GM13977 (cell line): ENCODE measurements around the gene CLPTM1L.

ENCODE experiments used
- DNase-seq: peaks from one replicate; pipeline ENCODE4 v3.0.0; 2012; ENCODE audit warnings: low spot score
- CTCF ChIP-seq: IDR thresholded peaks from 2 replicates; pipeline ENCODE4 v1.5.1; 2012; ENCODE audit warnings: mild to moderate bottlenecking, control low read depth; ENCODE audit not compliant: insufficient read depth; ENCODE audit errors: extremely low read depth, missing control alignments
- in situ Hi-C: fragments of 300-500 bp; cut with MboI; formaldehyde crosslinking; loops from one replicate; pipeline ENCODE4 v1.12.0; 2022; ENCODE audit warnings: low sequenced_read_pairs, low pct_unique_long_range_greater_than_20kb, mixed read lengths, inconsistent platforms; ENCODE audit not compliant: unreplicated experiment

The CLPTM1L gene

GRCh38 chr5:1325191-1325741 is 19.6 kb downstream of the CLPTM1L start:
- no peak for TF ChIP-seq CTCF
- no peak for DNase-seq
- in situ Hi-C loops, result no loop called here

GRCh38 chr5:1324719-1325190 is 20.1 kb downstream of the CLPTM1L start:
- no peak for TF ChIP-seq CTCF
- in situ Hi-C loops, result no loop called here
- DNase-seq, result no peak

- no peak for TF ChIP-seq CTCF
- in situ Hi-C loops, result no loop called here
- no peak for DNase-seq
Measured at GRCh38 chr5:1324301-1324700, 20.6 kb downstream of the CLPTM1L start.

GRCh38 chr5:1323803-1324173 is 21.1 kb downstream of the CLPTM1L start:
- no peak for DNase-seq
- no peak for TF ChIP-seq CTCF
- in situ Hi-C loops, result no loop called here

GRCh38 chr5:1322955-1323802 is 21.7 kb downstream of the CLPTM1L start:
- in situ Hi-C loops, result no loop called here
- no peak for TF ChIP-seq CTCF
- no peak for DNase-seq

- in situ Hi-C loops, result no loop called here
- TF ChIP-seq CTCF, result no peak
- DNase-seq, result no peak
Measured at GRCh38 chr5:1322036-1322900, 22.6 kb downstream of the CLPTM1L start.
